HepG2 (cell line): ENCODE results near the gene UBFD1. TPM values are rescaled to one million over a fixed set of nuclear protein-coding genes. Genes with fewer than 3 reads are reported as not detected.

Source experiments
- ATAC-seq: fragments of 200-7000 bp; cut with Tn5 transposase; 3 replicates; pipeline ENCODE4 v1.9.1; 2020; ENCODE audit warnings: mild to moderate bottlenecking, moderate library complexity
- BruUV-seq: library from RNA; stranded (reverse); fragments of 400-500 nt; replicated peaks from 2 replicates; lab custom pipeline; 2021; lab: Mats Ljungman, UMichigan
- CTCF ChIA-PET: fragments of 300-600 bp; formaldehyde crosslinking; extraction: SDS; loops from one replicate; lab custom pipeline; 2021; ENCODE audit warnings: low total read pairs, inconsistent platforms, low intra/inter-chr PET ratio; lab: Yijun Ruan, JAX
- POLR2A ChIA-PET: fragments of 350-600 bp; sonication (Branson Sonifier 250); formaldehyde crosslinking; loops from one replicate; lab custom pipeline; 2020; ENCODE audit warnings: antibody characterized with exemption, inconsistent platforms; lab: Yijun Ruan, JAX
- DNase-seq: peaks from one replicate; pipeline ENCODE4 v3.0.0-alpha.2; 2015; ENCODE audit warnings: low spot score
- FAIRE-seq: peaks from 3 replicates; lab custom pipeline; 2011; peaks lifted over from hg19 to GRCh38; lab: Jason Lieb, UNC
- H2AFZ ChIP-seq: one replicate; pipeline ENCODE4 v1.6.1; 2011; ENCODE audit warnings: low read length, inconsistent platforms
- H3K27ac ChIP-seq: fragments of 300-600 bp; 3 replicates; pipeline ENCODE4 v1.8.0; 2011; ENCODE audit warnings: mixed run types, mild to moderate bottlenecking, mixed read lengths, low read length, inconsistent platforms; ENCODE audit not compliant: insufficient read depth; ENCODE audit errors: extremely low read length
- H3K27me3 ChIP-seq, 2 experiments: fragments of 200-600 bp in 1 of 2; 2 replicates in 1 of 2; 3 replicates in 1 of 2; pipeline versions ENCODE4 v1.6.0 to v1.8.0; 2011; ENCODE audit warnings: low read length in 2 of 2, mild to moderate bottlenecking in 2 of 2, moderate library complexity in 2 of 2, inconsistent platforms in 1 of 2; ENCODE audit not compliant: insufficient read depth in 2 of 2, control insufficient read depth in 1 of 2
- H3K36me3 ChIP-seq, 2 experiments: fragments of 200-600 bp in 1 of 2; replicated peaks in 1 of 2; 2 replicates in 1 of 2; 3 replicates in 1 of 2; pipeline versions ENCODE4 v1.5.1 to v1.8.0; 2011; ENCODE audit warnings: low read length in 2 of 2, inconsistent platforms in 1 of 2; ENCODE audit not compliant: insufficient read depth in 2 of 2, control insufficient read depth in 1 of 2
- H3K4me1 ChIP-seq: 2 replicates; pipeline ENCODE4 v1.5.1; 2012; ENCODE audit warnings: low read length, inconsistent platforms; ENCODE audit not compliant: insufficient read depth
- H3K4me2 ChIP-seq: 2 replicates; pipeline ENCODE4 v1.6.0; 2011; ENCODE audit warnings: low read depth, low read length, inconsistent platforms
- H3K4me3 ChIP-seq, 3 experiments: fragments of 200-600 bp in 1 of 3; sonication (generic), shearing (Covaris generic) in 1 of 3; replicated peaks in 1 of 3; 2 replicates each; pipeline ENCODE4 v1.5.1; 2011 to 2016; ENCODE audit warnings: low read length in 3 of 3, inconsistent platforms in 2 of 3, low read depth in 2 of 3, mild to moderate bottlenecking in 2 of 3, control low read depth in 1 of 3, mixed read lengths in 1 of 3; ENCODE audit not compliant: insufficient read depth in 1 of 3
- H3K79me2 ChIP-seq: one replicate; pipeline ENCODE4 v1.6.1; 2011; ENCODE audit warnings: low read length, inconsistent platforms; ENCODE audit not compliant: insufficient read depth
- H3K9ac ChIP-seq: 2 replicates; pipeline ENCODE4 v1.6.0; 2011; ENCODE audit warnings: mild to moderate bottlenecking, low read depth, low read length, inconsistent platforms; ENCODE audit not compliant: insufficient read depth
- H3K9me3 ChIP-seq: 2 replicates; pipeline ENCODE4 v1.5.1; 2012; ENCODE audit warnings: mild to moderate bottlenecking, low read length
- H4K20me1 ChIP-seq: 2 replicates; pipeline ENCODE4 v1.6.0; 2011; ENCODE audit warnings: inconsistent platforms, mild to moderate bottlenecking, low read length, moderate library complexity; ENCODE audit not compliant: insufficient read depth
- JUND ChIP-seq: sonication (generic); formaldehyde crosslinking; IDR thresholded peaks from 2 replicates; pipeline ENCODE4 v1.8.0; 2022; ENCODE audit warnings: mild to moderate bottlenecking, missing genetic modification reagents
- MEF2D ChIP-seq: sonication (generic); formaldehyde crosslinking; IDR thresholded peaks from 2 replicates; pipeline ENCODE4 v1.5.1; 2020; ENCODE audit warnings: mild to moderate bottlenecking, missing genetic modification reagents
- POLR2AphosphoS5 ChIP-seq: IDR thresholded peaks from 2 replicates; pipeline ENCODE4 v1.6.1; 2012; ENCODE audit warnings: low read depth, low read length
- ZNF335 ChIP-seq: sonication (generic); formaldehyde crosslinking; IDR thresholded peaks from 2 replicates; pipeline ENCODE4 v1.4.0; 2020; ENCODE audit warnings: missing genetic modification reagents
- ZNF564 ChIP-seq: sonication (generic); formaldehyde crosslinking; IDR thresholded peaks from 2 replicates; pipeline ENCODE4 v1.8.1; 2023; ENCODE audit warnings: mild to moderate bottlenecking, missing genetic modification reagents
- ZNF609 ChIP-seq: sonication (generic); formaldehyde crosslinking; IDR thresholded peaks from 2 replicates; pipeline ENCODE4 v1.4.0; 2020; ENCODE audit warnings: mild to moderate bottlenecking, missing genetic modification reagents, borderline replicate concordance
- ZNF687 ChIP-seq: sonication (generic); formaldehyde crosslinking; IDR thresholded peaks from 2 replicates; pipeline ENCODE4 v1.5.1; 2020; ENCODE audit warnings: mild to moderate bottlenecking, missing genetic modification reagents, moderate library complexity
- in situ Hi-C: cut with HindIII; loops from 2 replicates; pipeline ENCODE4 v1.10.0; 2017; ENCODE audit warnings: low pct_unique_long_range_greater_than_20kb; ENCODE audit not compliant: extremely low pct_ligation_motif_present
- intact Hi-C: fragments of 100-400 bp; cut with micrococcal nuclease; formaldehyde crosslinking; loops from one replicate; pipeline ENCODE4 v1.10.0; 2022; ENCODE audit not compliant: unreplicated experiment
- polyA plus RNA-seq, 8 experiments: library from polyadenylated mRNA; depleted of rRNA in 3 of 8; stranded (reverse) in 7 of 8; unstranded in 1 of 8; fragments of >200 nt; fragmentation: Illumina TruSeq in 4 of 8; extraction: Trizol in 4 of 8; gene quantifications; 2 replicates each; pipeline versions ENCODE4 v1.2.1 to v1.2.3, GENCODE V29; 2011 to 2016; ENCODE audit warnings: low read depth in 4 of 8, missing spikeins in 1 of 8, mixed read lengths in 1 of 8; ENCODE audit not compliant: insufficient read depth in 1 of 8
- total RNA-seq, 5 experiments: library from RNA; depleted of rRNA; stranded (reverse); fragments of >200 nt; fragmentation: Illumina TruSeq; extraction: Trizol; gene quantifications; 2 replicates each; pipeline ENCODE4 v1.2.3, GENCODE V29; 2016; ENCODE audit warnings: low read depth in 1 of 5
- TF ChIP-seq, protein P1 (sequence below): sonication (generic); formaldehyde crosslinking; IDR thresholded peaks from 2 replicates; pipeline ENCODE4 v1.8.0; 2022; ENCODE audit warnings: mild to moderate bottlenecking, missing genetic modification reagents; ENCODE audit not compliant: insufficient replicate concordance

The UBFD1 gene
- total and polyA plus RNA-seq, 2 of the 13 experiments (the other 11 are each of a cell fraction or from before 2014, with no cell fraction given): 100 to 111 TPM

GRCh38 chr16:23580391-23580790 is 22.9 kb downstream of the UBFD1 start:
- no TSS peak for BruUV-seq
- ATAC-seq: no peak
- POLR2A ChIA-PET: interaction anchor here (0.7 to 1.5 kb wide), 2 partner anchors 16 to 51 kb away, joined by 3 read pairs; no protein-coding TSS in a partner anchor
- TF ChIP-seq, protein P1, sequence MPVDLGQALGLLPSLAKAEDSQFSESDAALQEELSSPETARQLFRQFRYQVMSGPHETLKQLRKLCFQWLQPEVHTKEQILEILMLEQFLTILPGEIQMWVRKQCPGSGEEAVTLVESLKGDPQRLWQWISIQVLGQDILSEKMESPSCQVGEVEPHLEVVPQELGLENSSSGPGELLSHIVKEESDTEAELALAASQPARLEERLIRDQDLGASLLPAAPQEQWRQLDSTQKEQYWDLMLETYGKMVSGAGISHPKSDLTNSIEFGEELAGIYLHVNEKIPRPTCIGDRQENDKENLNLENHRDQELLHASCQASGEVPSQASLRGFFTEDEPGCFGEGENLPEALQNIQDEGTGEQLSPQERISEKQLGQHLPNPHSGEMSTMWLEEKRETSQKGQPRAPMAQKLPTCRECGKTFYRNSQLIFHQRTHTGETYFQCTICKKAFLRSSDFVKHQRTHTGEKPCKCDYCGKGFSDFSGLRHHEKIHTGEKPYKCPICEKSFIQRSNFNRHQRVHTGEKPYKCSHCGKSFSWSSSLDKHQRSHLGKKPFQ (CRISPR knock-in tag): no peak
- TF ChIP-seq ZNF564 (no peak), ZNF609 (CRISPR knock-in tag) (no peak), ZNF687 (CRISPR knock-in tag) (no peak), JUND (CRISPR knock-in tag) (no peak), MEF2D (CRISPR knock-in tag) (no peak), POLR2AphosphoS5 (peak; percentile 25), ZNF335 (no peak)

More at GRCh38 chr16:23580391-23580790, 22.9 kb downstream of the UBFD1 start:
- Histone ChIP-seq H3K36me3 (peaks cover 31 to 65% of the 10 kb centered on the region in 2 experiments), H3K4me1 (no peaks in the 10 kb centered on the region), H3K4me3 (no peak overlapping the region), H3K79me2 (no peaks in the 10 kb centered on the region), H2AFZ (no peak overlapping the region), H4K20me1 (peaks cover 5% of the 10 kb centered on the region; the same call in 1 of the 2 replicates), H3K27ac (no peak overlapping the region), H3K9ac (no peak overlapping the region), H3K4me2 (no peak overlapping the region), H3K9me3 (no peaks in the 10 kb centered on the region), H3K27me3 (no peaks in the 10 kb centered on the region)
- CTCF ChIA-PET: no interaction called here
- in situ Hi-C loops (no loop called here), intact Hi-C loops (no loop called here)
- DNase-seq (no peak), FAIRE-seq (no peak)
